Loucy (cell line): ENCODE measurements around the gene ZSWIM6.

Source experiments
- EZH2phosphoT487 ChIP-seq: fragments of 200-600 bp; IDR thresholded peaks from 2 replicates; pipeline ENCODE4 v1.6.1; 2018; ENCODE audit warnings: antibody characterized with exemption, mild to moderate bottlenecking, moderate library complexity, borderline replicate concordance
- TF ChIP-seq, protein P1 (sequence below): fragments of 200-600 bp; sonication (generic); conservative IDR thresholded peaks from 2 replicates; pipeline ENCODE4 v1.5.1; 2014; ENCODE audit warnings: mild to moderate bottlenecking, antibody characterized with exemption, low read length

- no peak for TF ChIP-seq EZH2phosphoT487
- TF ChIP-seq, protein P1, sequence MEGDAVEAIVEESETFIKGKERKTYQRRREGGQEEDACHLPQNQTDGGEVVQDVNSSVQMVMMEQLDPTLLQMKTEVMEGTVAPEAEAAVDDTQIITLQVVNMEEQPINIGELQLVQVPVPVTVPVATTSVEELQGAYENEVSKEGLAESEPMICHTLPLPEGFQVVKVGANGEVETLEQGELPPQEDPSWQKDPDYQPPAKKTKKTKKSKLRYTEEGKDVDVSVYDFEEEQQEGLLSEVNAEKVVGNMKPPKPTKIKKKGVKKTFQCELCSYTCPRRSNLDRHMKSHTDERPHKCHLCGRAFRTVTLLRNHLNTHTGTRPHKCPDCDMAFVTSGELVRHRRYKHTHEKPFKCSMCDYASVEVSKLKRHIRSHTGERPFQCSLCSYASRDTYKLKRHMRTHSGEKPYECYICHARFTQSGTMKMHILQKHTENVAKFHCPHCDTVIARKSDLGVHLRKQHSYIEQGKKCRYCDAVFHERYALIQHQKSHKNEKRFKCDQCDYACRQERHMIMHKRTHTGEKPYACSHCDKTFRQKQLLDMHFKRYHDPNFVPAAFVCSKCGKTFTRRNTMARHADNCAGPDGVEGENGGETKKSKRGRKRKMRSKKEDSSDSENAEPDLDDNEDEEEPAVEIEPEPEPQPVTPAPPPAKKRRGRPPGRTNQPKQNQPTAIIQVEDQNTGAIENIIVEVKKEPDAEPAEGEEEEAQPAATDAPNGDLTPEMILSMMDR = no peak
Measured at GRCh38 chr5:61311836-61312808, 19.9 kb upstream of the ZSWIM6 start.
